ENCODE results near the gene ANXA2R.

DNA sequence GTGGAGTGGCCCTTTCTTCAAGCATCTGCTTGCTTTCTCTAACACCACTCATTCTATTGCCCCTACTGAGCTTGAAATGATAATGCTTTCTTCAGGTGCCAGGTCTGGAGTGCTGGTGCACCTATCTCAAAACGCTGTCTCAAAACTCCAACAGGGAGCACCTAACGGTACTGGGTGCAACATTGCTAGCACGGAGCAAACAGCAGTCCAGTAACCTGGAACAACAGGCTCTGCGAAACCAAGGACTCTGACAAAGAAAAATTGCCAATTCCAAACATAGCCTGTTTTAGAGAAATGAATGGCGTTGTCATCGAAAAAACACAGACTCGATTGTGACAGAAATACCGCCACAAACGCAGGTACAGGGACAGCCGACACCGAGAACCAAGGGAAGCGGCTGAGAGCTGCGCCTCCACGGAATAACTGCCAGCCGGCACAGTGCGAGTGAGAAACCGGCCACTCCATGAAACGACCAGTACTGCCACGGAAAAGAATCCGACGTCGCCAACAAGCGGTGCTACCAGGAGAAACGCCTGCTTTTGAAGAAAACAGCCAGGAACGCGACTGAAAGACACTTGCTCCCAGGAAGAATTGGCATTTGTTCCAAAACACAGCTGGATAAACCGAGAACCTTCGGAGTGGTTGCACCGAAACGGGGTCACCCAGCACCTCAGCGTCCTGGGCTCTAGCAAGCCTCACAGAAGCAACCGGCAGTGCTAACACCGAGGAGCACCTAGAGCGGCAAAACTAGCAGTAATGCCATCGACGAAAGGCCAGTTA lies 3.1 kb downstream of the ANXA2R start:
- TF ChIP-seq, protein P1, sequence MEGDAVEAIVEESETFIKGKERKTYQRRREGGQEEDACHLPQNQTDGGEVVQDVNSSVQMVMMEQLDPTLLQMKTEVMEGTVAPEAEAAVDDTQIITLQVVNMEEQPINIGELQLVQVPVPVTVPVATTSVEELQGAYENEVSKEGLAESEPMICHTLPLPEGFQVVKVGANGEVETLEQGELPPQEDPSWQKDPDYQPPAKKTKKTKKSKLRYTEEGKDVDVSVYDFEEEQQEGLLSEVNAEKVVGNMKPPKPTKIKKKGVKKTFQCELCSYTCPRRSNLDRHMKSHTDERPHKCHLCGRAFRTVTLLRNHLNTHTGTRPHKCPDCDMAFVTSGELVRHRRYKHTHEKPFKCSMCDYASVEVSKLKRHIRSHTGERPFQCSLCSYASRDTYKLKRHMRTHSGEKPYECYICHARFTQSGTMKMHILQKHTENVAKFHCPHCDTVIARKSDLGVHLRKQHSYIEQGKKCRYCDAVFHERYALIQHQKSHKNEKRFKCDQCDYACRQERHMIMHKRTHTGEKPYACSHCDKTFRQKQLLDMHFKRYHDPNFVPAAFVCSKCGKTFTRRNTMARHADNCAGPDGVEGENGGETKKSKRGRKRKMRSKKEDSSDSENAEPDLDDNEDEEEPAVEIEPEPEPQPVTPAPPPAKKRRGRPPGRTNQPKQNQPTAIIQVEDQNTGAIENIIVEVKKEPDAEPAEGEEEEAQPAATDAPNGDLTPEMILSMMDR (IDR thresholded peaks at IDR 0.05 in 2 of 3, conservative IDR thresholded peaks at IDR 0.05 in 1 of 3; ENCODE audit: insufficient read depth in 2 of 3, low read depth in 1 of 3, low read length in 3 of 3): no peak
- TF ChIP-seq JUND (IDR thresholded peaks at IDR 0.05; ENCODE audit: borderline replicate concordance, low read depth, low read length) (no peak), JUND (tag; IDR thresholded peaks at IDR 0.05; ENCODE audit: borderline replicate concordance, low read depth, low read length) (no peak), PHF21A (IDR thresholded peaks at IDR 0.05; ENCODE audit: borderline replicate concordance, low read depth) (no peak), ZNF431 (CRISPR knock-in tag; IDR thresholded peaks at IDR 0.05) (no peak), POLR2B (IDR thresholded peaks at IDR 0.05; ENCODE audit: low read depth, partially characterized antibody) (no peak), CSDE1 (IDR thresholded peaks at IDR 0.05) (no peak), POLR2A (conservative IDR thresholded peaks at IDR 0.05) (no peak)

All from K562 (cell line).